Activated naive CD8-positive, alpha-beta T cell treated with anti-CD3 and anti-CD28 coated beads, Interleukin-2, amount 10 ng/mL, durations not matched to agents 7 days and 5 days (primary cell): ENCODE measurements around the gene RTN3. TPM values are rescaled to one million over a fixed set of nuclear protein-coding genes. Genes with fewer than 3 reads are reported as not detected.
"Not testable (repeated sequence)": the region's sequence is repeated elsewhere in the genome, so short reads cannot be mapped to it uniquely, and the experiment has no call there.

Experiments used
- ATAC-seq: fragments of 150-1000 bp; cut with Tn5 transposase; one replicate; pipeline ENCODE4 v1.10.0; 2021; ENCODE audit warnings: low read depth, moderate library complexity
- POLR2A ChIA-PET: fragments of 350-600 bp; sonication (Branson Sonifier 250); formaldehyde crosslinking; loops from one replicate; lab custom pipeline; 2021; ENCODE audit warnings: antibody characterized with exemption; lab: Charles Lee
- DNase-seq: peaks from one replicate; pipeline ENCODE4 v3.0.0; 2021
- H3K27ac Mint-ChIP-seq: one replicate; pipeline ENCODE4 v1.8.0; 2022; ENCODE audit warnings: mild to moderate bottlenecking, mixed read lengths
- H3K27me3 Mint-ChIP-seq: one replicate; pipeline ENCODE4 v1.8.0; 2022; ENCODE audit warnings: mild to moderate bottlenecking, moderate library complexity, mixed read lengths
- H3K36me3 Mint-ChIP-seq: one replicate; pipeline ENCODE4 v1.8.0; 2021; ENCODE audit warnings: mild to moderate bottlenecking, mixed read lengths
- H3K4me1 Mint-ChIP-seq: one replicate; pipeline ENCODE4 v1.8.0; 2021; ENCODE audit warnings: mixed read lengths
- H3K4me3 Mint-ChIP-seq: one replicate; pipeline ENCODE4 v1.8.0; 2022; ENCODE audit warnings: mild to moderate bottlenecking, moderate library complexity, mixed read lengths
- H3K9me3 Mint-ChIP-seq: one replicate; pipeline ENCODE4 v1.8.0; 2021; ENCODE audit warnings: mixed read lengths
- total RNA-seq, 2 experiments: library from RNA; stranded (reverse); gene quantifications; one replicate each; pipeline ENCODE4 v1.2.3, GENCODE V29; 2021

The RTN3 gene
- total RNA-seq, 2 experiments from 2014 or later: 50.8 to 51.1 TPM

GRCh38 chr11:63769714-63770455 lies 88.6 kb downstream of the RTN3 start:
- no peak for DNase-seq
- H3K4me1 Mint-ChIP-seq: peaks cover 5% of the 10 kb centered on the region
- H3K27me3 Mint-ChIP-seq: peaks cover 34% of the 10 kb centered on the region
- H3K27ac Mint-ChIP-seq: no peak overlapping the region
- H3K9me3 Mint-ChIP-seq: no peaks in the 10 kb centered on the region
- H3K4me3 Mint-ChIP-seq: peak overlapping the region; percentile 63
- H3K36me3 Mint-ChIP-seq: no peaks in the 10 kb centered on the region
- no peak for ATAC-seq
- POLR2A ChIA-PET: interaction anchor here (0.7 kb wide), 1 partner anchor 38 kb away, joined by 3 read pairs; no protein-coding TSS in a partner anchor

- Mint-ChIP-seq H3K27me3 (peaks cover 36% of the 10 kb centered on the region), H3K9me3 (no peaks in the 10 kb centered on the region), H3K4me1 (peaks cover 5% of the 10 kb centered on the region), H3K4me3 (no peak overlapping the region), H3K27ac (no peak overlapping the region), H3K36me3 (no peaks in the 10 kb centered on the region)
- POLR2A ChIA-PET: no interaction called here
- DNase-seq (no peak), ATAC-seq (no peak)
These were observed 89.5 kb downstream of the RTN3 start for GRCh38 chr11:63770763-63771162.

GRCh38 chr11:63771741-63772318 lies 90.5 kb downstream of the RTN3 start:
- ATAC-seq, POLR2A ChIA-PET, H3K36me3 Mint-ChIP-seq, DNase-seq, H3K4me1 Mint-ChIP-seq, H3K4me3 Mint-ChIP-seq, H3K27ac Mint-ChIP-seq, H3K9me3 Mint-ChIP-seq: not testable (repeated sequence)
- peaks cover 36% of the 10 kb centered on the region for H3K27me3 Mint-ChIP-seq

- no peak overlapping the region for H3K27ac Mint-ChIP-seq
- POLR2A ChIA-PET: no interaction called here
These were observed 93.9 kb downstream of the RTN3 start for GRCh38 chr11:63775191-63775590.

GRCh38 chr11:63779039-63779438 lies 97.7 kb downstream of the RTN3 start:
- Mint-ChIP-seq H3K36me3 (no peaks in the 10 kb centered on the region), H3K27ac (no peak overlapping the region), H3K4me1 (no peaks in the 10 kb centered on the region), H3K27me3 (peaks cover 15% of the 10 kb centered on the region), H3K4me3 (no peak overlapping the region), H3K9me3 (no peaks in the 10 kb centered on the region)
- POLR2A ChIA-PET: no interaction called here
- DNase-seq: no peak
- no peak for ATAC-seq

More at GRCh38 chr11:63775191-63775590, 93.9 kb downstream of the RTN3 start:
- H3K4me1 Mint-ChIP-seq: no peaks in the 10 kb centered on the region
- ATAC-seq (no peak), DNase-seq (no peak)
- no peaks in the 10 kb centered on the region for H3K36me3 Mint-ChIP-seq
- no peaks in the 10 kb centered on the region for H3K9me3 Mint-ChIP-seq
- peaks cover 36% of the 10 kb centered on the region for H3K27me3 Mint-ChIP-seq
- H3K4me3 Mint-ChIP-seq: no peak overlapping the region

GRCh38 chr11:63782749-63783148 lies 101.4 kb downstream of the RTN3 start:
- H3K27ac Mint-ChIP-seq: no peak overlapping the region
- POLR2A ChIA-PET: no interaction called here
- no peak for DNase-seq
- H3K4me3 Mint-ChIP-seq: no peak overlapping the region
- H3K9me3 Mint-ChIP-seq: no peaks in the 10 kb centered on the region
- ATAC-seq: no peak
- H3K27me3 Mint-ChIP-seq: peaks cover 17% of the 10 kb centered on the region
- H3K36me3 Mint-ChIP-seq: no peaks in the 10 kb centered on the region
- H3K4me1 Mint-ChIP-seq: peaks cover 5% of the 10 kb centered on the region

- no peak for DNase-seq
- no peak overlapping the region for H3K4me3 Mint-ChIP-seq
- no peak overlapping the region for H3K27ac Mint-ChIP-seq
- no peaks in the 10 kb centered on the region for H3K36me3 Mint-ChIP-seq
- POLR2A ChIA-PET: no interaction called here
- ATAC-seq: no peak
- H3K9me3 Mint-ChIP-seq: no peaks in the 10 kb centered on the region
- peaks cover 14% of the 10 kb centered on the region for H3K27me3 Mint-ChIP-seq
- peaks cover 5% of the 10 kb centered on the region for H3K4me1 Mint-ChIP-seq
These were observed 102.8 kb downstream of the RTN3 start for GRCh38 chr11:63783925-63784592.

GRCh38 chr11:63785823-63786222 lies 104.5 kb downstream of the RTN3 start:
- POLR2A ChIA-PET: no interaction called here
- no peak for ATAC-seq
- H3K36me3 Mint-ChIP-seq: peaks cover 2% of the 10 kb centered on the region
- peaks cover 5% of the 10 kb centered on the region for H3K4me1 Mint-ChIP-seq
- DNase-seq: no peak
- no peaks in the 10 kb centered on the region for H3K9me3 Mint-ChIP-seq
- H3K4me3 Mint-ChIP-seq: no peak overlapping the region
- H3K27me3 Mint-ChIP-seq: peaks cover 12% of the 10 kb centered on the region
- H3K27ac Mint-ChIP-seq: no peak overlapping the region

GRCh38 chr11:63791495-63792167 lies 110.3 kb downstream of the RTN3 start:
- Mint-ChIP-seq H3K27ac (no peak overlapping the region), H3K4me3 (no peak overlapping the region), H3K36me3 (peaks cover 8% of the 10 kb centered on the region), H3K9me3 (peaks cover 7% of the 10 kb centered on the region), H3K27me3 (peaks cover 3% of the 10 kb centered on the region), H3K4me1 (no peaks in the 10 kb centered on the region)
- DNase-seq: no peak
- no peak for ATAC-seq
- POLR2A ChIA-PET: no interaction called here

GRCh38 chr11:63793161-63793560 lies 111.9 kb downstream of the RTN3 start:
- peaks cover 7% of the 10 kb centered on the region for H3K9me3 Mint-ChIP-seq
- DNase-seq: no peak

GRCh38 chr11:63795066-63795465 lies 113.8 kb downstream of the RTN3 start:
- POLR2A ChIA-PET: no interaction called here

More at GRCh38 chr11:63793161-63793560, 111.9 kb downstream of the RTN3 start:
- no peak overlapping the region for H3K27ac Mint-ChIP-seq
- H3K27me3 Mint-ChIP-seq: peaks cover 1% of the 10 kb centered on the region
- no peaks in the 10 kb centered on the region for H3K4me1 Mint-ChIP-seq
- no peak for ATAC-seq
- H3K4me3 Mint-ChIP-seq: no peak overlapping the region
- POLR2A ChIA-PET: interaction anchor here (0.5 kb wide), 1 partner anchor 16 kb away, joined by 3 read pairs; no protein-coding TSS in a partner anchor
- H3K36me3 Mint-ChIP-seq: peaks cover 8% of the 10 kb centered on the region

GRCh38 chr11:63800921-63801320 lies 119.6 kb downstream of the RTN3 start:
- ATAC-seq (no peak), DNase-seq (no peak)
- no peaks in the 10 kb centered on the region for H3K9me3 Mint-ChIP-seq
- no peaks in the 10 kb centered on the region for H3K36me3 Mint-ChIP-seq
- no peak overlapping the region for H3K4me3 Mint-ChIP-seq
- H3K4me1 Mint-ChIP-seq: no peaks in the 10 kb centered on the region
- no peak overlapping the region for H3K27ac Mint-ChIP-seq
- POLR2A ChIA-PET: no interaction called here
- peaks cover 14% of the 10 kb centered on the region for H3K27me3 Mint-ChIP-seq

More at GRCh38 chr11:63795066-63795465, 113.8 kb downstream of the RTN3 start:
- peaks cover 5% of the 10 kb centered on the region for H3K27me3 Mint-ChIP-seq
- peaks cover 7% of the 10 kb centered on the region for H3K9me3 Mint-ChIP-seq
- no peaks in the 10 kb centered on the region for H3K4me1 Mint-ChIP-seq
- ATAC-seq (no peak), DNase-seq (no peak)
- no peak overlapping the region for H3K4me3 Mint-ChIP-seq
- H3K27ac Mint-ChIP-seq: no peak overlapping the region
- peaks cover 8% of the 10 kb centered on the region for H3K36me3 Mint-ChIP-seq
